NB4 (cell line): ENCODE data around the gene CCDC102B.

Source experiments
- DNase-seq: peaks from one replicate; pipeline ENCODE4 v3.0.0; 2010; ENCODE audit warnings: low read depth
- H3K4me3 ChIP-seq: one replicate; pipeline ENCODE4 v1.5.1; 2011; ENCODE audit warnings: mild to moderate bottlenecking, low read depth, low read length, moderate library complexity
- MYC ChIP-seq: IDR thresholded peaks from 2 replicates; pipeline ENCODE4 v1.6.1; 2011; ENCODE audit warnings: low read depth, low read length
- POLR2A ChIP-seq: IDR thresholded peaks from 2 replicates; pipeline ENCODE4 v1.6.1; 2011; ENCODE audit warnings: mild to moderate bottlenecking; ENCODE audit not compliant: insufficient read length; ENCODE audit errors: extremely low read depth
- TF ChIP-seq, protein P1 (sequence below): IDR thresholded peaks from 2 replicates; pipeline ENCODE4 v1.6.1; 2011; ENCODE audit warnings: low read depth, low read length
- TF ChIP-seq, protein P2 (sequence below): IDR thresholded peaks from one replicate; pipeline ENCODE4 v1.5.1; 2012; ENCODE audit warnings: low read depth, low read length

Gene CCDC102B

DNA sequence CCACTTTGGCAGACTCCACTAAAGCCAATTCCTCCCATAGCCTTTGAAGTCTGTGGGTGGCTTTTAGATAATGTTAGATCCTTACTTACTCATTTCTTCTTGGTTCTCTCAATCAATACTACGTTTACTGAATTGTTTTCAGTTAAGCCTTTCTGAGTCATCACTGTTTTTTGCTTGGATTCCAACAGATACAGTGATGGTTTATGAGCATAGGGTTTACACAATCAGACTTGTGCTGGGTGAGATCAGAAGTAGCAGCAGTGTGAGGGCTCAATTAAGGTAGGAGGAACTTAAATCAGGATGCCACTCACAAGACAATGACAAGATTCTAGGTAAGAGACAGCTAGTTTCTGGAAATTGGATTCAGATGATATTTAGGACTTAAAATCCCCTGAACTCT lies 305.1 kb downstream of the CCDC102B start:
- H3K4me3 ChIP-seq = no peak overlapping the region
- TF ChIP-seq, protein P1, sequence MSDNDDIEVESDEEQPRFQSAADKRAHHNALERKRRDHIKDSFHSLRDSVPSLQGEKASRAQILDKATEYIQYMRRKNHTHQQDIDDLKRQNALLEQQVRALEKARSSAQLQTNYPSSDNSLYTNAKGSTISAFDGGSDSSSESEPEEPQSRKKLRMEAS = no peak
- TF ChIP-seq, protein P2, sequence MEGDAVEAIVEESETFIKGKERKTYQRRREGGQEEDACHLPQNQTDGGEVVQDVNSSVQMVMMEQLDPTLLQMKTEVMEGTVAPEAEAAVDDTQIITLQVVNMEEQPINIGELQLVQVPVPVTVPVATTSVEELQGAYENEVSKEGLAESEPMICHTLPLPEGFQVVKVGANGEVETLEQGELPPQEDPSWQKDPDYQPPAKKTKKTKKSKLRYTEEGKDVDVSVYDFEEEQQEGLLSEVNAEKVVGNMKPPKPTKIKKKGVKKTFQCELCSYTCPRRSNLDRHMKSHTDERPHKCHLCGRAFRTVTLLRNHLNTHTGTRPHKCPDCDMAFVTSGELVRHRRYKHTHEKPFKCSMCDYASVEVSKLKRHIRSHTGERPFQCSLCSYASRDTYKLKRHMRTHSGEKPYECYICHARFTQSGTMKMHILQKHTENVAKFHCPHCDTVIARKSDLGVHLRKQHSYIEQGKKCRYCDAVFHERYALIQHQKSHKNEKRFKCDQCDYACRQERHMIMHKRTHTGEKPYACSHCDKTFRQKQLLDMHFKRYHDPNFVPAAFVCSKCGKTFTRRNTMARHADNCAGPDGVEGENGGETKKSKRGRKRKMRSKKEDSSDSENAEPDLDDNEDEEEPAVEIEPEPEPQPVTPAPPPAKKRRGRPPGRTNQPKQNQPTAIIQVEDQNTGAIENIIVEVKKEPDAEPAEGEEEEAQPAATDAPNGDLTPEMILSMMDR = no peak
- TF ChIP-seq POLR2A (no peak), MYC (no peak)
- DNase-seq = no peak
